HG02938 (cell line): Measurements from ENCODE around the gene CCDC6.
A peak's percentile ranks its signal among the peaks of the same experiment; 100 is the strongest.
"Not testable (repeated sequence)": the region's sequence is repeated elsewhere in the genome, so short reads cannot be mapped to it uniquely, and the experiment has no call there.

Experiments used
- ATAC-seq: cut with Tn5 transposase; IDR thresholded peaks from one replicate; pipeline ENCODE4 v1.9.1; 2021; ENCODE audit warnings: mild to moderate bottlenecking, moderate library complexity; ENCODE audit not compliant: unreplicated experiment

The CCDC6 gene

DNA sequence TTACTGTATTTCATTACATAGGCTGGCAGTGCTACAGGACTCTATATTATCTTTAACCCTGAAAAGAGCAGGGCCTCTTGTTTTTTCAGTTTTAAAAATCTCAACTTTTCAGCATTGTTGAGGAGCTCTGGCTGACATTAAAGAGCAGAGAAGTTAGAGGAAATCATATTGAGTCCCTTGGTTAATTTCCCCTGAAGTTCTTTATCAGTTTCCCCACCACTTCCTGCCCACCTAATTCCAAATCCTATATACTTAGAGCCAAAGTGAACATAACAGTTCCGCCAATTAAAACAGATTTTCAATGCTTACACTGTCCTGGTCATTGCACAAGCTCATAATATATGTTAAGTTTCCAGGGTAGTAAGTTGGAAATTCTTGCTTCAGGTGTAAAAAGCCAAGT, 87.1 kb downstream of the CCDC6 start:
- no peak for ATAC-seq

DNA sequence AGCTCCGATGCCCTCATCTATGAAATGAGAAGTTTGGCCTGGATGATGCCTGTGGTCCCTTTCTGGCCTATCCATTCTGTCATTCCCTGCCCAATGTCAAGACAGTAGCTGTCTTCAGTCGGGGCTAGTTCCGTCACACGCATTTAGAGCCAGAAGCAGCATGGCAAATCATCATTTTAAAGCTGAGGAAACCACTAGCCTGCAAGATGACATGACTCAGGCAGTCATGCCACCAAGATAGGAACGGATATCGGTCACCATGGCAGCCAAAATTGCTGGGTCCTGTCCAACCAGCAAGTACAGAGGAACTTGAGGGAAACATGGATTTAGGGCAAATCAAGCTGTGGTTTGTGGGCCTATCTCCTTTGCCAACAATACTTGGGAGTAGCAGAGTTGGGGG, 88.6 kb downstream of the CCDC6 start:
- ATAC-seq, result no peak

DNA sequence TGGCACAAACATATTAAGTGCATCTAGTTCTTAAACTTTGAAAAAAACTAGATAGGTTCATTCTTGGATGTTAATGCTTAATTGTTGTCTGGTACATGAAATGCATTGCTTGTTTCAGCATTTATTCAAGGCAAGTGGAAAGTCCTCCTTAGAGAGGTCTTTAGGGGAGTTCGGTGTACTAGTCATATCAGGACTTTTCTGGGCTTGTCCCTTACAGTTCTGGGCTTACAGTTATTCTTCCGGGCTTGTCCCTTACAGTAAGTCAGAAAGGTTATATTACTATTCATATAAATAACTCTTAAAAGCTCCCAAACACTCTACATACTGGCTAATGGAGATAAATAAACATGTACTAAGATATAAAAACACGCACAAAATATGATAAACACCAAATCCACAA, 91.5 kb downstream of the CCDC6 start:
- no peak for ATAC-seq

DNA sequence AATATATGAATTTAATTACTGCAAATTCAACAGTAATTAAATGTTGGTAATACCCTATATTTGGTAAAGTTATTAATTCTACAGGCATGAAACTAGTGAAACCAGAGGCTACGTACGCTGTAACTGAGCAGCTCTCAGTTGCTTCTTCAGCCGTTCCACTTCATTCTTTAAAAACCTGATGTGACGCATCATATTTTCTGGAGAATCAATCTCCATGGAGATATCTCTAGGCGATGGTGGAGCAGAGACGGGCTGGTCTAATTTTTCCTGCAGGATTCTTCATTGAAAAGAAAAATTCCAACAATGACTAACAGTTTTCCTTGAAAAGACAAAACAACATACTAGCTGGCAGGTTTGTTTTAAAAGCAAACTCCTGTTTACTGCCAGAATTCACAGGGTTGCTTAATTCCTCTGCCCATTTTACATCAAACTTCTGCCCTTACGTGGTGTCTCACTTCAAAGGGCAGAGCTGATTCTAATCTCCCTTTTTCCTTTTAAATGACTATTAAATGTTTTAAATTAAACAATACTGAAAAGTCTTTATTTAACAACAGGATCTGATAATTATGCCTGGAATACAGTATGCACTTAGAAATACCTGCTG, 93.7 kb downstream of the CCDC6 start:
- no peak for ATAC-seq

DNA sequence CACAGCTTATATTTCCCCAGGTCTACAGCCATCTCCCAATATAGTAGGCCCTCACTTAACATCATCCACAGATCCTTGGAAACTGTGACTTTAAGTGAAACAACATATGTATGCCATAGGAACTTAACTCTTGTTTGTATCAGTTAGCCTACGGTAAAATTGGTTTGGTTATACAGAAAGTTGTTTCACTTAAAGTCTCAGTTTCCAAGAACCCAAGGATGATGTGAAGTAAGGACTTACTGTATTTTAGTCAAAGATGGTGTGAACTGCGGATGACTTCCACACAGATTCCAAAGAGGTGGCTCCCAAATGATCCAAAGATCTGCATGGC, 96.7 kb downstream of the CCDC6 start:
- ATAC-seq, result no peak

DNA sequence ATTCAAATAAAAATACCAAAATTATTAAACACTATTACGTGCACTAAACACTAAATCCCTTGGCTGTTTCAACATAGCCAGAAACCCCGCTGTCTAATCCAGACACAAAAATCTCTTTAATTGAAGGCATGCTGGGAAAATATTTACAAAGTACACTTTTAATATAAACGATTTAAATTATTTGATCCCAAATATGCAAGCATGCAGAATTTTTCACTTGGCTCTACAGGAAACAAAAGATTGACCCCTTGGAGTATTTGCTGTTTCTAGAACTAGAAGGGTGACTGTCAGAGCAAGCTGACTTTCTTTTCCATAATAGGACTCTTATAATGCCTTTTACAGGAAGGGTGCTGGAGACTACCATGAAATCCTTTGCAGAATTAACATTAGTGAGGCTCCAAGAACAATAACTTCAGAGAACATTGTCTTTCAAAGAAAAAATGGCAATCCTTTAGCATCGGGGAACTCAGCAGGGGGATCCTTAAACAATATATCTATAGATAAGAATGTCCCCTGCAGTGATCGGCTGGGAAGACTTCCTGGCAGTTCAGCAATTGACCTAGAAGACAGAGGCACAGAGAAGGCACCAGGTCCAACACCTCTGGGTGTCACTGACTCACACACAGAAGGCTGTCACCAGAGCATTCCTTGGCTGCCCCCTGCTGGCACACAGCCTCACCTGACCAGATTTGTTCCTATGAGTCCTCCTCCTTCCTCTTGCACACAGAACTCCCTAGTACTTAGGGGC, 97.3 kb downstream of the CCDC6 start:
- peak; percentile 97 for ATAC-seq

DNA sequence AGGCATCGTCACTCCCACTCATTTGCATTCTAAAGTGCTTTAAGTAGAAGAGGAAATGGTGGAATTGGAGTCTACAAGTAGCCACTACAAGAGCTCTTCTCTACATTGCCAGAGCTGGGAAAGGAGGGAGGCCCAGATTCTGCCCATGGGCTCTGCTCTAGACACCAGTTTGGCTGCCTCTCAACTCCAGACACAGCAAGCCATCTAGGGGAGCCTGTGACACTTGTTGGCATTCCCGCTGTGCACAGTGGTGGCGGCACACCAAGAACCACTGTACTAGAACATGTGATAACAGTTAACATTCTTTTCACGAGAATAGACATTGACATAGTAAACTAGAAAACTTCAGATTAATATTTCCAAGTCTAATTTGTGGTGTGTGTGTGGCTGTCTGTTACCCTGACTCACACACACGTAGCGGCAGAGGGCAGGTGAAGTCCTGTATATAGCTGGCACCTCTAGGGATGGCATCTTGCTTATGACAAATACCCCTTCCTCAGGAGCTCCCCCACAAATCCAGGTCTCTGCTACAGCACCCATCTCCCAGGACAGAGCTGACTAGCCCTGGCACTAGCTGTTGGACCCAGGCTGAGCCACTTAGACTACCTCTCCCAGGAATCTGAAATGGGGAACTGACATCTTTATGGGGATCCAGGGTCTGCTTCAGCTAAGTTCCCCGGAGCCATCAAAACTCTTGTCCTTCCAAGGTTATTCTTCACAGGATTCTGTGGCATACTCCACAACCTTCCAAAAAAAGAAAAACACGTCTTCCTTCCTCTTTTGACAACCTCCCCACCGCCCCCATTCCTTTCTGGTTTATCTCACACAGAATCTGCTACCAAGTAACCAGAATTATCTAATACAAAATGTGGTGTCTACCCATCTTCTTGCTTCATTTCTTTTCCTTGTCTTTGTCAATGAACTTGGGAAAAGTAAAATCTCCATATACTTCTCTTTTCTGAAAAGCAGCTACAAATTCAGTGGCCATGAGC, 98.4 kb downstream of the CCDC6 start:
- ATAC-seq, result no peak

DNA sequence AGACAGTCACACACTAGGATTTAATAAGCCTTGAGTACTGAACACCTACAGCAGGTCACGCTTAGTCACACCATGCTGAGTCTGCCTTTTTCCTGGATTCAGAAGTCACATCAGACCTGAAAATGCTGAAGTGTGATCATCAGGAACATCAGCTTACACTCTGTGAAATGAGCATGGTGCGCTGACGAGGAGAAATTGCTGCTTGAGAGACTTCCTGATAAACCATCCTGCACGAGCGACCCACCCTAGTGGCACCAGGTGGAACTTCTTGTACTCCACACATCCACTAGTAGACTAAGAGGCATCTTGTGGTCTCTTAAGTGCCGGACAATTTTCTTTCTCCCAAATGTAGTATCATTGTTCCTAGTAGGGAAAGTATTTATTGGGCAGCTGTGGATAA, 101.3 kb downstream of the CCDC6 start:
- ATAC-seq, result no peak

DNA sequence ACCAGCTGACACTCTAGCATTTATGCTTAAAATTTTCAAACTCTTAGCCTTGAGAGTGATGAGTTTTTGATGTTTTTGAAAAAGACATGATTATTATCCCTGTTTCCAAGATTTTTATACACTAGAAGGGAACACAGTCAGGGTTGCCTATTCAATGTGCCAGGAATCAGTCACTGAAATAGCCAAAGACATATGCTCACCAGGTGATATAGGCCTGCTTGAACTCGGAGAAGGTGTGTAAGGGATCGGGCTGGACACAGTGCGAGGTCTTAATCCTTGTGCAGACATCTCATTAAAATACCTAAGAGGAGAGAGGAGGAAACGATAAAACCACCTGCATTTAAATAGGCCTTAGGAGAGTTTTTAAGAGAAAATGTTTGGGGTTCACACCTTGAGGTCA, 102.1 kb downstream of the CCDC6 start:
- no peak for ATAC-seq

DNA sequence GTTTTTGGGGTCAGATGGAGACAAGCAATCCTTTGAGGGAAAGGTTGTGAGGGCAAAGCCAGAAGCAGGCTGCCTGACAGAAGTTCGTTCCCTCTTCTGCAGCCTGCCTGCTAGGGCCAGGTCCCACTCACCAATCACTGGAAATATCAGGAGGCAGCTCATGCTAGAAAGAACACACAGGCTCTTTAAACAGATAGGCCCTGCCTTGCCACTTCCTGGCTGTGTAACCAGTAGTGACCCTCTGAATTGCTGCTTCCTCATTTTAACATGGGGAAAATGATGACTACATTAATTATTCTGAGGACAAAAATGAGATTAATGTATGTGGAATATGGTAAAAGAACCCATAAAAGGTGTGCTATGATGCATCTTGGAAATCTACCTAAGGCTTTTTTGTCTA, 102.6 kb downstream of the CCDC6 start:
- ATAC-seq, result no peak

DNA sequence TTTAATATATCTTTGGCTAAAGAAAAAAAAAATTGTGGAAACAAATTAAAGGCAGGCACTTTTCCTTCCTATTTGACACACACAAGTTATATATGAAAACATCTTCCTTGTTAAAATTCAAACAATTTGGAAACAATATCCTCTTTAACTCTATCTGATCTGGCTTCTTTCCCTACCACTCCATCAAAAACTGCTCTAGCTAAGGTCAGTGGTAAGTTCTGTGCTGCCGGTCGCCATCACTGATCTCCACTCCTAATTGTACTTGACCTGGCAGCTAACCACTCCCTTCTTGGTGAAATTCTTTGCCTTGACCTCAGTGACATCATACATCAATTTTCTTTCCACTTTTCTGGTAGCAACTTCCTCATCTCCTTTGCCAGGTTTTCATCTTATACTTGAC, 105.2 kb downstream of the CCDC6 start:
- ATAC-seq, result no peak

DNA sequence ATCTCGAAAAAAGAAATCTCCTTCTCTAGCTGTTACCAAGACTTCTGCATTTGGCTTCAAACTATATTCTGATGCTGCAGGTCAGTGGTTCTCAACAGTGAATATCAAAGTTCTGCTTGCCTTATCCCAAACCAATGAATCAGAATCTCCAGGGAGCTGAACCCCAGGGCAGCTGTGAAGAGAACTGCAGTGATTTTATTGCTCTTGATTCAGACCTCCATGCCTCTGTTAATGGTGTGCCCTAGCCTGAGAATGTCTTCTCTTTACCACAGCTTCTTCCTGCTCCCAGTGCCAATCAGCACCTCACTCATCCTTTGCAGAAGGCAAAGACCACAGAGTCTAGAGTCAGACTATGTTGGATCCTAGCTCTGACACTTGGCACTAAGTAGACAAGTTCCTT, 106.9 kb downstream of the CCDC6 start:
- ATAC-seq, result no peak

DNA sequence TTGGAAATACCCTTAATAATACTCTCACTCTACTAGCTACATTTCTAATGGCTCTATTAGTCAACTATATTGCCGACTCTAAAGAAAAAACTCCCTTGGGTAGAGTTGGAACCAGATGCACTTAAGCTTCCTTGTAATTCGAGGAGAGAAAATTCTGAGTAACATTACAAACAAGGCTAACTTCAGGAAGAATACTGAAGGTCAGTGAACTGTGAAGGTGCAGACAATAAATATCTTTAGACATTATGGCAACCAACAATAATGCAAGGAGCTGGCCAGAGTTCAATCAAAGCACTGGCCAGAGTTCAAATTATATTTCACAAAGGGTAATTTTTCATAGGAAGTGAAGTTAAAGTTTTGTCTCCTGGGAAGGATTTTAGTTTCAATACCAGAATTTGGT, 112.4 kb downstream of the CCDC6 start:
- ATAC-seq, result no peak

DNA sequence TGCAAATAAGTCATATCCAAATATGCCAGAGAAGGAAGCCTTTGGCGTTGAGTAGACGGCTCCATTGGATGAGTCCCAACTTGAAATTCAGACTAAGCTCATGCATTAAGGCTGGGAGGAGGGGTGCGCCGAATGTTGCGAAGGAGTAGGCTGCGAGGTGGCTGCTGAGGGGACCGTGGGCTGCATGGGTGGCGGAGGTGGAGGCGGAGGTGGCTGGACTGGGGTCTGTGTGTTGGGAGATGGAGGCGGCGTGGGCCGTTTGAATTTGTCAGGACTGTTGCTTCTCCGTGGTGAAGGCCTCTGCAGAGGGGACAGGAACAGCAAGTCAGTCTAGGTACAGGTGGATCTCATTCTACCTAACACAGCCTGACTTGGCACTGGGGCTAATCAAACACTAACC, 113.5 kb downstream of the CCDC6 start:
- no peak for ATAC-seq

DNA sequence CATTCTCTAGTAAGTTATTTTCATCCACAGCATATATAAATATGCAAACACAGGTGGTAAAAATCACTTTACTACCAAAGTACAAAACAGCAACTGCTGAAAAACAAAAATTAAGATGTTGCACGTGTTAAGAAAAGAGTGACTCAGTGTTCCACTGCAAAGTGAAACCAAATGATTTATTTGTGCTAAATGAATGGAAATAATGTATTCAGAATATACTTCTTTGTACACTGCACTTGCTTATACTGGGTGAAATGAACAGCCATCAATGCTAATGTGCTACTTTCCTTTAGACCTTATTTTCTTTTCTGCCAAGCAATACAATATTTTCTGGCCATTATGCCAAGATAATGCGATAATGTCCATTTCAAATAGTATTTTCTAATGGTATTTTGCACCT, 114.8 kb downstream of the CCDC6 start:
- no peak for ATAC-seq

DNA sequence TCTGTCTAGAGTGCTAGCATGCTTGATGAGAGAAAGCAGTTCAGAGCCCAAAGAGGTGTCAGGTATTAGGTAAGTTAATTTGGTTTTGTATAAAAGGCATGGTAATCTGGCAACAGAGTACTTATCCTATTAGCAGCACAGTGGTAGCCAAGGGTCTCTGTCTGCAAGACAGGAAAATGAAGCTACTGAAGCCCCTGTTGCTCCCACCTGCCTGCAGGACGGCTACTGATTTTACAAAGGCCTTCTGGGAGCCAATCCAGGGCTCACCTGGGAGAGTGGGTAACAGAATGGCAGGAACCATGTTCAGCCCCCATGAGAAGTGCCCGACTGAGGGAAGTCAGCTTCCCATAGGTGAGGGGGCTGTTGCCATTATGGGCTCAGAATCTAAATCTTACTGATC, 116.3 kb downstream of the CCDC6 start:
- ATAC-seq, result not testable (repeated sequence)

DNA sequence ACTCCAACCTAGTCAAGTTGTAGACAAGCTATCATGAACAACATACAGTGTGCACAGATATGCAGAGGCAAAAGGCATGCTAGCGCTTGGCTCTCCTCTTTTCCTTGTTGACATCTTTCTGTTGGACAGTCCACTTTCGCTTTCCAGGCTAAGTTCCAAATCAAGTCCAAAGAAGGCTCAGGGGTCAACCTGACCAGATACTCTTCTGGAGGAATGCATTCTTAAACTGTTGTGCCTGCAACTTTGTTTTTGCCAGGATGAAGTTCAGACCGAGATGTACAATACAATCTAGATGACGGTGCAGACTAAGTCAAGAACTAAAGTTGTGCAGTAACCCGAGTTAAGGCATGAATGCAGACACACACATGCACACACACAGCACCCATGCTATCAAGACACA, 117.4 kb downstream of the CCDC6 start:
- not testable (repeated sequence) for ATAC-seq

DNA sequence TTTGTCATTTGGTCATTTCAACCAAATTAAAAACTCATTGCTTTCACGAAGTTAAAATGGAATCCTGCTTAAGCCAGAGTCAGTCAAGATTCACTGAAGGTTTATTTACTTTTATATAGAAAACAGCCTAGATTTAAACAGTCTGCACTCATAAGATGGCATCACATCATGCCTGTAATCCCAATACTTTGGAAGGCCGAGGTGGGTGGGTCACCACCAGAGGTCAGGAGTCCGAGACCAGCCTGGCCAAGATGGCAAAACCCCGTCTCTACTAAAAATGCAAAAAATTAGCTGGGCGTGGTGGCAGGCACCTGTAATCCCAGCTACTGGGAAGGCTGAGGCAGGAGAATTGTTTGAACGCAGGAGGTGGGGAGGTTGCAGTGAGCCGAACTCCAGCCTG, 119.3 kb downstream of the CCDC6 start:
- ATAC-seq, result not testable (repeated sequence)

DNA sequence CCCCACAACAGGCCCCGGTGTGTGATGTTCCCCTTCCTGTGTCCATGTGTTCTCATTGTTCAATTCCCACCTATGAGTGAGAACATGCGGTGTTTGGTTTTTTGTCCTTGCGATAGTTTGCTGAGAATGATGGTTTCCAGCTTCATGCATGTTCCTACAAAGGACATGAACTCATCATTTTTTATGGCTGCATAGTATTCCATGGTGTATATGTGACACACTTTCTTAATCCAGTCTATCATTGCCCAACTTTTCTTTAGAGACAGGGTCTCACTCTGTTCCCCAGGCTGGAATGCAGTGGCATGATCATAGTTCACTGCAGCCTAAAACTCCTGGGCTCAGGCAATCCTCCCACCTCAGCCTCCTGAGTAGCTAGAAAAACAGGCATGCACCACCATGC, 120.9 kb downstream of the CCDC6 start:
- ATAC-seq, result not testable (repeated sequence)

DNA sequence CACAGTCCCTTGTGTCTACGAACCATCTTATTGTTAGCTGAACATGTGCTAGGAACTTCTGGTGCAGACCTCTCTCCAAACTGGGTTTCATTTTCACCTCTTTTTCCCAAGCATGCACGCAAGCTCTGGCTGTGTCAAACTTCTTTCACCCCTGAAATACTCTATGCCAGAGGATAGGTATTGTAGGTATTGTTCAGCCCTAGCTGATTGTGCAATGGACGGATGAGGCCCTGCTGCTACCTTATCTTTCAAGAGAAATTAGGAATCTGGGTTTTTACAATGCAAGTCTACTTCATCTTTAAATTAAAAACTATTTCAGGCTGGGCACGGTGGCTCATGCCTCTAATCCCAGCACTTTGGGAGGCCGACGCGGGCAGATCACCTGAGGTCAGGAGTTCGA, 124.8 kb downstream of the CCDC6 start:
- no peak for ATAC-seq

DNA sequence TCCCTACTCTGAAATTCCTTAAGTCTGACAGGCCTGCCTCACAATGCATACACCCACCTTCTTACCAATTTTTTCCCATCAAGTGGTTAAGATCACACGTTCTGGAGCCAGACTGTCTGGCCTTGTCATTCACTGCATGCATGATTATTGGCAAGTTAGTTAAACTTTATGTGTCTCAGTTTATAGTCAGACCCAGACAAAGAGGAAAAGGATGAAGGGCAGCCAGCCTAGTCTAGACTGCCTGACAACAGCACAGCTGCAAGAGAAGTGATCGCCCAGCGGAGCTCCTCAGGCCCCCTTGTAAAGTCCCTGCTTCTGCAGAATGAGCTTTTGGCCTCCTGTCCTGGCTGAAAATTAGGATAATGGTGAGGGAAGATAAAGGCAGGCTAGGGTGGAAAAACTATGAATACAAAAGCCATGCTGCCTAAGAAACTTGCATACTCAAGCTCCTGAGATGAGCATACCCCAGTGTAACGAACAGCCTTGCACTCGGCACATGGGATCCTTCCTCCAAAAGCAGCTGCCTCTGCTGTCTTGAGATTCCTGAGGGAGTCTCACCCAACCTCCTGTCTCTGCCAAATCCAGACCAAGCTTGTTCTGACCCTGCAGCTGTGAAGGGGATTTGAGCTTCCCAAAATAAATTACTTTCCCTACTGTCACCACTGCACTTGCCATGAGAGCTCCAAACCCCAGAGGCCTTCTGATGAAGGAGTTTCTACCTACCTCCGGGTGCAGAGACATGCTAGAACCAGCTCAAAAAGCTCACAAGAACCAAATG, 126.4 kb downstream of the CCDC6 start:
- ATAC-seq, result no peak
